ENCODE data around the gene CHMP6.

GRCh38 chr17:80981929-80982425, 9.7 kb upstream of the CHMP6 start:
- TF ChIP-seq CBX3 (IDR thresholded peaks at IDR 0.05; ENCODE audit: low read depth), result no peak
- TF ChIP-seq, protein P1, sequence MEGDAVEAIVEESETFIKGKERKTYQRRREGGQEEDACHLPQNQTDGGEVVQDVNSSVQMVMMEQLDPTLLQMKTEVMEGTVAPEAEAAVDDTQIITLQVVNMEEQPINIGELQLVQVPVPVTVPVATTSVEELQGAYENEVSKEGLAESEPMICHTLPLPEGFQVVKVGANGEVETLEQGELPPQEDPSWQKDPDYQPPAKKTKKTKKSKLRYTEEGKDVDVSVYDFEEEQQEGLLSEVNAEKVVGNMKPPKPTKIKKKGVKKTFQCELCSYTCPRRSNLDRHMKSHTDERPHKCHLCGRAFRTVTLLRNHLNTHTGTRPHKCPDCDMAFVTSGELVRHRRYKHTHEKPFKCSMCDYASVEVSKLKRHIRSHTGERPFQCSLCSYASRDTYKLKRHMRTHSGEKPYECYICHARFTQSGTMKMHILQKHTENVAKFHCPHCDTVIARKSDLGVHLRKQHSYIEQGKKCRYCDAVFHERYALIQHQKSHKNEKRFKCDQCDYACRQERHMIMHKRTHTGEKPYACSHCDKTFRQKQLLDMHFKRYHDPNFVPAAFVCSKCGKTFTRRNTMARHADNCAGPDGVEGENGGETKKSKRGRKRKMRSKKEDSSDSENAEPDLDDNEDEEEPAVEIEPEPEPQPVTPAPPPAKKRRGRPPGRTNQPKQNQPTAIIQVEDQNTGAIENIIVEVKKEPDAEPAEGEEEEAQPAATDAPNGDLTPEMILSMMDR (IDR thresholded peaks at IDR 0.05 in 2 of 3, conservative IDR thresholded peaks at IDR 0.05 in 1 of 3; ENCODE audit: borderline replicate concordance in 1 of 3, insufficient read depth in 1 of 3, low read depth in 2 of 3, low read length in 2 of 3), result no peak; a peak in 1 of 6 replicates
- no peak for TF ChIP-seq POLR2A (IDR thresholded peaks at IDR 0.05; ENCODE audit: borderline replicate concordance, extremely low read depth, insufficient read depth, insufficient read length)
- no peak for TF ChIP-seq TCF7L2 (IDR thresholded peaks at IDR 0.05; ENCODE audit: borderline replicate concordance, extremely low read depth, insufficient read depth, insufficient read length)
- TF ChIP-seq, protein P2, sequence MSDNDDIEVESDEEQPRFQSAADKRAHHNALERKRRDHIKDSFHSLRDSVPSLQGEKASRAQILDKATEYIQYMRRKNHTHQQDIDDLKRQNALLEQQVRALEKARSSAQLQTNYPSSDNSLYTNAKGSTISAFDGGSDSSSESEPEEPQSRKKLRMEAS (IDR thresholded peaks at IDR 0.05), result no peak
- TF ChIP-seq, protein P3, sequence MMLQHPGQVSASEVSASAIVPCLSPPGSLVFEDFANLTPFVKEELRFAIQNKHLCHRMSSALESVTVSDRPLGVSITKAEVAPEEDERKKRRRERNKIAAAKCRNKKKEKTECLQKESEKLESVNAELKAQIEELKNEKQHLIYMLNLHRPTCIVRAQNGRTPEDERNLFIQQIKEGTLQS (IDR thresholded peaks at IDR 0.05), result no peak
- TF ChIP-seq RAD21 (IDR thresholded peaks at IDR 0.05; ENCODE audit: low read depth), result no peak
- no peak for TF ChIP-seq SIN3A (IDR thresholded peaks at IDR 0.05; ENCODE audit: low read depth)
- TF ChIP-seq EZH2phosphoT487 (IDR thresholded peaks at IDR 0.05; ENCODE audit: borderline replicate concordance), result no peak
- TF ChIP-seq, protein P4, sequence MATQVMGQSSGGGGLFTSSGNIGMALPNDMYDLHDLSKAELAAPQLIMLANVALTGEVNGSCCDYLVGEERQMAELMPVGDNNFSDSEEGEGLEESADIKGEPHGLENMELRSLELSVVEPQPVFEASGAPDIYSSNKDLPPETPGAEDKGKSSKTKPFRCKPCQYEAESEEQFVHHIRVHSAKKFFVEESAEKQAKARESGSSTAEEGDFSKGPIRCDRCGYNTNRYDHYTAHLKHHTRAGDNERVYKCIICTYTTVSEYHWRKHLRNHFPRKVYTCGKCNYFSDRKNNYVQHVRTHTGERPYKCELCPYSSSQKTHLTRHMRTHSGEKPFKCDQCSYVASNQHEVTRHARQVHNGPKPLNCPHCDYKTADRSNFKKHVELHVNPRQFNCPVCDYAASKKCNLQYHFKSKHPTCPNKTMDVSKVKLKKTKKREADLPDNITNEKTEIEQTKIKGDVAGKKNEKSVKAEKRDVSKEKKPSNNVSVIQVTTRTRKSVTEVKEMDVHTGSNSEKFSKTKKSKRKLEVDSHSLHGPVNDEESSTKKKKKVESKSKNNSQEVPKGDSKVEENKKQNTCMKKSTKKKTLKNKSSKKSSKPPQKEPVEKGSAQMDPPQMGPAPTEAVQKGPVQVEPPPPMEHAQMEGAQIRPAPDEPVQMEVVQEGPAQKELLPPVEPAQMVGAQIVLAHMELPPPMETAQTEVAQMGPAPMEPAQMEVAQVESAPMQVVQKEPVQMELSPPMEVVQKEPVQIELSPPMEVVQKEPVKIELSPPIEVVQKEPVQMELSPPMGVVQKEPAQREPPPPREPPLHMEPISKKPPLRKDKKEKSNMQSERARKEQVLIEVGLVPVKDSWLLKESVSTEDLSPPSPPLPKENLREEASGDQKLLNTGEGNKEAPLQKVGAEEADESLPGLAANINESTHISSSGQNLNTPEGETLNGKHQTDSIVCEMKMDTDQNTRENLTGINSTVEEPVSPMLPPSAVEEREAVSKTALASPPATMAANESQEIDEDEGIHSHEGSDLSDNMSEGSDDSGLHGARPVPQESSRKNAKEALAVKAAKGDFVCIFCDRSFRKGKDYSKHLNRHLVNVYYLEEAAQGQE (IDR thresholded peaks at IDR 0.05; ENCODE audit: low read depth), result no peak
- no peak for TF ChIP-seq ELF1 (IDR thresholded peaks at IDR 0.05; ENCODE audit: borderline replicate concordance, low read depth)
